Upper lobe of left lung (tissue), 6 donors: ENCODE results near the gene HAP1. TPM values are rescaled to one million over a fixed set of nuclear protein-coding genes. Genes with fewer than 3 reads are reported as not detected.
"Not testable (repeated sequence)": the region's sequence is repeated elsewhere in the genome, so short reads cannot be mapped to it uniquely, and the experiment has no call there.

Experiments used
- ATAC-seq, 2 donors: fragments of 200-7000 bp; cut with Tn5 transposase; one replicate each; pipeline ENCODE4 v1.9.1; 2022; ENCODE audit warnings: mild to moderate bottlenecking in 2 of 2, moderate library complexity in 2 of 2; ENCODE audit not compliant: low FRiP score in 2 of 2
- DNase-seq, 2 donors: peaks; one replicate each; pipeline ENCODE4 v3.0.0-alpha.2; 2019 to 2020
- H3K27ac ChIP-seq, 4 donors: fragments of 200-600 bp; sonication (generic); one replicate each; pipeline ENCODE4 v1.5.1; 2016 to 2019
- H3K27me3 ChIP-seq, 4 donors: fragments of 200-600 bp; sonication (generic); one replicate each; pipeline ENCODE4 v1.5.1; 2017 to 2019
- H3K36me3 ChIP-seq, 4 donors: fragments of 200-600 bp; sonication (generic); one replicate each; pipeline ENCODE4 v1.5.1; 2016 to 2019
- H3K4me1 ChIP-seq, 4 donors: fragments of 200-600 bp; sonication (generic); one replicate each; pipeline ENCODE4 v1.5.1; 2018 to 2019
- H3K4me3 ChIP-seq, 4 donors: fragments of 200-600 bp; sonication (generic); one replicate each; pipeline ENCODE4 v1.5.1; 2017 to 2019; ENCODE audit warnings: mild to moderate bottlenecking in 2 of 4, moderate library complexity in 1 of 4
- H3K9me3 ChIP-seq, 4 donors: fragments of 200-600 bp; sonication (generic); one replicate each; pipeline ENCODE4 v1.5.1; 2018 to 2019
- EP300 ChIP-seq, 4 donors: sonication (generic); formaldehyde crosslinking; IDR thresholded peaks; one replicate each; pipeline ENCODE4 v1.5.1; 2017; ENCODE audit warnings: antibody characterized with exemption in 4 of 4, control low read depth in 2 of 4
- POLR2A ChIP-seq, 4 donors: fragments of 450-650 bp; IDR thresholded peaks; one replicate each; pipeline ENCODE4 v1.5.1; 2016 to 2017; ENCODE audit warnings: antibody characterized with exemption in 4 of 4, mild to moderate bottlenecking in 2 of 4
- POLR2AphosphoS5 ChIP-seq, 2 donors: sonication (generic); formaldehyde crosslinking; IDR thresholded peaks; one replicate each; pipeline ENCODE4 v1.5.1; 2017; ENCODE audit warnings: antibody characterized with exemption in 2 of 2
- WGBS, 2 donors: methylation state at CpG; one replicate each; pipeline ENCODE4 v1.1.5; 2017 to 2018; 5-methylcytosine and 5-hydroxymethylcytosine counted together
- total RNA-seq, 6 donors: library from RNA; depleted of rRNA in 4 of 6; stranded (reverse); fragments of >200 nt in 4 of 6; gene quantifications; one replicate each; pipeline versions ENCODE4 v1.1.0 to v1.2.1, GENCODE V29; 2016 to 2021
- TF ChIP-seq, protein P1 (sequence below), 6 experiments: fragments of 450-650 bp in 4 of 6; fragments of 200-600 bp in 2 of 6; sonication (generic) in 2 of 6; IDR thresholded peaks; one replicate each; pipeline ENCODE4 v1.5.1; 2016 to 2019; ENCODE audit warnings: antibody characterized with exemption in 6 of 6
- donor health status: DM: no; HTN: no; CAD: no; lungs with moderate emphysema.
- donor health status: DM: no; HTN: yes; CAD: no; lungs with severe emphysema.

The HAP1 gene
- total RNA-seq, 6 donors from 2014 or later = 0.14 to 1.0 (median 0.59) TPM; not detected in 2

DNA sequence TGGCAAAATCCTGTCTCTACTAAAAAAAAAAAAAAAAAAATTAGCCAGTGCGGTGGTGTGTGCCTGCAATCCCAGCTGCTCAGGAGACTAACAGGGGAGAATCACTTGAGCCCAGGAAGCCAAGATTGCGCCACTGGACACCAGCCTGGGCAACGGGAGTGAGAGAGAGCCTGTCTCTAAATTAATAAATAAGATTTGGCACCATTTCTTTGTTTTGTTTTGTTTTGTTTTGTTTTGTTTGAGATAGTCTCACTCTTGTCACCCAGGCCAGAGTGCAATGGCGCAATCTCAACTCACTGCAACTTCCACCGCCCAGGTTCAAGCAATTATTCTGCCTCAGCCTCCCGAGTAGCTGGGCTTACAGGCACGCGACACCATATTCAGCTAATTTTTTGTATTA, 31.7 kb downstream of the HAP1 start:
- no peaks in the 10 kb centered on the region for H3K36me3 ChIP-seq
- H3K4me1 ChIP-seq = peaks cover 0 to 2% (median under 1%) of the 10 kb centered on the region in 4 donors
- no peak overlapping the region for H3K4me3 ChIP-seq
- TF ChIP-seq EP300 (IDR thresholded peaks at IDR 0.05) = no peak
- no peak for TF ChIP-seq POLR2A (IDR thresholded peaks at IDR 0.05)
- no peak for TF ChIP-seq POLR2AphosphoS5 (IDR thresholded peaks at IDR 0.05)
- TF ChIP-seq, protein P1, sequence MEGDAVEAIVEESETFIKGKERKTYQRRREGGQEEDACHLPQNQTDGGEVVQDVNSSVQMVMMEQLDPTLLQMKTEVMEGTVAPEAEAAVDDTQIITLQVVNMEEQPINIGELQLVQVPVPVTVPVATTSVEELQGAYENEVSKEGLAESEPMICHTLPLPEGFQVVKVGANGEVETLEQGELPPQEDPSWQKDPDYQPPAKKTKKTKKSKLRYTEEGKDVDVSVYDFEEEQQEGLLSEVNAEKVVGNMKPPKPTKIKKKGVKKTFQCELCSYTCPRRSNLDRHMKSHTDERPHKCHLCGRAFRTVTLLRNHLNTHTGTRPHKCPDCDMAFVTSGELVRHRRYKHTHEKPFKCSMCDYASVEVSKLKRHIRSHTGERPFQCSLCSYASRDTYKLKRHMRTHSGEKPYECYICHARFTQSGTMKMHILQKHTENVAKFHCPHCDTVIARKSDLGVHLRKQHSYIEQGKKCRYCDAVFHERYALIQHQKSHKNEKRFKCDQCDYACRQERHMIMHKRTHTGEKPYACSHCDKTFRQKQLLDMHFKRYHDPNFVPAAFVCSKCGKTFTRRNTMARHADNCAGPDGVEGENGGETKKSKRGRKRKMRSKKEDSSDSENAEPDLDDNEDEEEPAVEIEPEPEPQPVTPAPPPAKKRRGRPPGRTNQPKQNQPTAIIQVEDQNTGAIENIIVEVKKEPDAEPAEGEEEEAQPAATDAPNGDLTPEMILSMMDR (IDR thresholded peaks at IDR 0.05) = no peak
- 72 to 82% methylated on average over 8 of the region's 8 CpGs for WGBS, 2 donors
- no peak for ATAC-seq
- no peak overlapping the region for H3K27ac ChIP-seq
- no peak for DNase-seq
- no peaks in the 10 kb centered on the region for H3K9me3 ChIP-seq
- H3K27me3 ChIP-seq = no peaks in the 10 kb centered on the region

DNA sequence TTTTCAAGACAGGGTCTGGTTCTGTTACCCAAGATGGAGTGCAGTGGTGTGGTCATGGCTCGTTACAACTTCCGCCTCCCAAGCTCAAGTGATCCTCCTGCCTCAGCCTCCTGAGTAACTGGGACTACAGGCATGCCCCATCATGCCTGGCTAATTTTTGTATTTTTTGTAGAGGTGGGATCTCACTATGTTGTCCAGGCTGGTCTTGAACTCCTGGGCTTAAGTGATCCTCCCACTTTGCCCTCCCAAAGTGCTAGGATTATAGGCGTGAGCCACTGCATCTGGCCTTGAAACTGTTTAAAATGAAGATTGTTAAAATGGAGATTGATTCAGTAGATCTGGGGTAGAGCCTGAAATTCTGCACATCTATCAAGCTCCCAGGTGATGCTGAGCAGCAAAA, 33.6 kb downstream of the HAP1 start:
- WGBS, 2 donors = 87 to 98% methylated on average over 3 of the region's 3 CpGs
- DNase-seq, H3K27ac ChIP-seq, ATAC-seq, H3K4me3 ChIP-seq, H3K36me3 ChIP-seq, H3K27me3 ChIP-seq, H3K9me3 ChIP-seq: not testable (repeated sequence)
- H3K4me1 ChIP-seq = peaks cover 14 to 19% (median 17%) of the 10 kb centered on the region in 4 donors

DNA sequence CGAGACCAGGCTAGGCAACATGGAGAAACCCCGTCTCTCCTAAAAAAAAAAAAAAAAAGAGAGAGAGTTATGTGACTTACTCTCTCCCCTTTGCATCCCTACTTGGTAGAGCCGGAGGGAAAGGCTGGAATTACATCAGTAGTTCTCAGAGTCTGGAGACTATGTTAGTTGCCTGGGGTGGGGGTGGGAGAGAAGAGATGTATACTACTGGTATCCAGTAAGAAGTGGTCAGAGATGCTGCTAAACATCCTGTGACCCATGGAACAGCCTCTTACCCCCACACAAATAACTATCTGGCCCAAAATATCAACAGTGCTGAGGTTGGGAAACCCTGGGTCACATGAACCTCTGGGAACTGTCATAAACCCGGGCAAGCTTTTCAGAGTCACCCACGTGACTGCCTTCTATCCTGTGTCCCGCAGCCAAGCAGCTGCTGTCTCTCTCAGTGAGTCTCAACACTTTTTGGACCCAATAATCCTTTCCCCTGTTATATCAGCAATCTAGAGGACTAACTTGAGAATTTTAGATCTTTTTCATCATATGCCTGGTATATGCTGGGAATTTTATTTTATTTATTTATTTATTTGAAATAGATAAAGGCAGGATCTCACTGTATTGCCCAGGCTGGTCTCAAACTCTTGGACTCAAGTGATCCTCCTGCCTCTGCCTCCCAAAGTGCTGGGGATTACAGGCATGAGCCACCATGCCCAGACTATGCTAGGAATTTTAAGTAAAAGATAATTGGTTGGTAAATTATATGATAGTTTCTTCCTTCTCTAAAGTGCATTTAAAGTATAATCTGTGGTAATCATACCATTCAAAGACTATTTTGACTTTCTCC, 37.1 kb downstream of the HAP1 start:
- Histone ChIP-seq H3K9me3 (no peaks in the 10 kb centered on the region), H3K27ac (peak overlapping the region in 3 of 4 donors; percentile 7 to 48 (median 41)), H3K36me3 (peaks cover 15 to 35% (median 28%) of the 10 kb centered on the region in 4 donors), H3K27me3 (no peaks in the 10 kb centered on the region), H3K4me3 (no peak overlapping the region), H3K4me1 (peaks cover 18 to 26% (median 22%) of the 10 kb centered on the region in 4 donors)
- peak in 1 of 4 donors; percentile 21 for TF ChIP-seq EP300 (IDR thresholded peaks at IDR 0.05)
- TF ChIP-seq POLR2AphosphoS5 (IDR thresholded peaks at IDR 0.05) = peak in 1 of 2 donors; percentile 54
- no peak for TF ChIP-seq POLR2A (IDR thresholded peaks at IDR 0.05)
- TF ChIP-seq, protein P1 (IDR thresholded peaks at IDR 0.05) = no peak
- ATAC-seq (peak; percentile 32 to 73), DNase-seq (peak in 1 of 2 donors; percentile 81)
- 38 to 43% methylated on average over 6 of the region's 6 CpGs for WGBS, 2 donors

DNA sequence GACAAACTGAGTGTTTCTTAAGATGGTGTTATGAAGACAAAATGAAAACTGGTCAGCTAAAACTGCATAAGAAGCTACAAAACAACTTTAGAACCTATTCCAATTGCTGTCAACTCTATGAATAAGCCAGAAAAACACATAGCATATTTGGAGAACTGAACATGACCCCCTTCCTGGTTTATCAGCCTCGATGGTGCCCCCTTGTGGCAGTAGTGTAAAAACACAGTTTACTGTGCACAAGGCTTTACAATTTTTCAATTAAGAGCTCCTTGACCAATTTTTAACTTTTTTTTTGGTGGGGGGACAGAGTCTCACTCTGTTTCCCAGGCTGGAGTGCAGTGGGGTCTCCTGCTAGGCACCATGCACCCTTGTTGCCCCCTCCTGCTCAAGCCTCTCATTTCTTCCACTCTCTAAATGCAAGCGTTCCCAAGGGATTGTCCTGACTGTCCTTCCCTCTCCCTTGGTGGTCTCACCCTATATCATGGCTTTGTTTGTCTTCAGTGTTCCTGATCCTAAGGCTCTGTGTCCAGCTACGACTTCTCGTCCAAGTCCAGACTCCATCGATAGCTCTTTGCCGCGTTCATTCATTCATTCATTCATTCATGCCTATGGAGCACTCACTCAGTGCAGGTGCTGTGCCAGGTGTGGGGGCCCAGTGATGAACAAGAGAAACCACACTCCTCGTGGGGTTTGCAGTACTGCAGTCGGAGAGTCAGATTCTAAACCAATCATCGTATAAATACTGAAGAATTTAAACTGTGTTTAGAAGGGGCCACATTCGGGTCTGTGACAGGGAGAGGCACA, 38.3 kb downstream of the HAP1 start:
- WGBS, 2 donors = 50 to 58% methylated on average over 11 of the region's 11 CpGs
- H3K27ac ChIP-seq = peak overlapping the region; percentile 10 to 66 (median 44)
- DNase-seq (peak in 1 of 2 donors; percentile 53), ATAC-seq (peak; percentile 77)
- peaks cover 29 to 38% (median 33%) of the 10 kb centered on the region in 4 donors for H3K4me1 ChIP-seq
- peaks cover 27 to 47% (median 40%) of the 10 kb centered on the region in 4 donors for H3K36me3 ChIP-seq
- H3K9me3 ChIP-seq = no peaks in the 10 kb centered on the region
- TF ChIP-seq POLR2A (IDR thresholded peaks at IDR 0.05) = no peak
- TF ChIP-seq, protein P1 (IDR thresholded peaks at IDR 0.05) = peak; percentile 62 to 77 (median 70)
- H3K27me3 ChIP-seq = no peaks in the 10 kb centered on the region
- no peak overlapping the region for H3K4me3 ChIP-seq

DNA sequence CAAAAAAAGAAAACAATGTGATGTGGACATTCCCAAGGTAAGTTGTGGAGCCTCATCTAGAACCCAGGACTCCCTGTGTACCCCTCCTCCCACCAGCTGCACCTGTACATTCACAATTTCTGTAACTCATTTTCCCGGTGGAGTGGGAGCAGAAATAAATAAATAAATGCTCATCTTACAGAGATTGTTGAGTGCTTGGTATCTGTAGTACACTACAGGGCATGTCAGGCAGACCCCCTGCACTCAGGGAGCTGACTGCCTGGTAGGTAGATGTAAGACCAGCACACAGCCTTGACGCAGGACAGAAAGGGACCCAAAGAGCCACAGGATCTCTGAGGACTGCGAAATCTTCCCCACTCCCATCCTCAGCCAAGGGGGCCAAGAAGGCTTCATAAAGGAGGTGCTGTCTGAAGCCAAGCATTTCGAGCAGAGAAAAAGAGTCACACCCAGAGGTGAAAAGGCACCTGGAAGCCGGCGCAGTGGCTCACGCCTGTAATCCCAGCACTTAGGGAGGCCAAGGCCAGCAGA, 39.2 kb downstream of the HAP1 start:
- peak overlapping the region in 3 of 4 donors; percentile 10 to 66 (median 42) for H3K27ac ChIP-seq
- 76 to 84% methylated on average over 7 of the region's 7 CpGs for WGBS, 2 donors
- DNase-seq = peak in 1 of 2 donors; percentile 48
- no peak for ATAC-seq
- H3K36me3 ChIP-seq = peaks cover 37 to 56% (median 49%) of the 10 kb centered on the region in 4 donors
- no peak overlapping the region for H3K4me3 ChIP-seq
- no peaks in the 10 kb centered on the region for H3K9me3 ChIP-seq
- H3K27me3 ChIP-seq = no peaks in the 10 kb centered on the region
- H3K4me1 ChIP-seq = peaks cover 38 to 47% (median 42%) of the 10 kb centered on the region in 4 donors
- TF ChIP-seq POLR2AphosphoS5 (IDR thresholded peaks at IDR 0.05) = no peak
- no peak for TF ChIP-seq EP300 (IDR thresholded peaks at IDR 0.05)
- TF ChIP-seq, protein P1 (IDR thresholded peaks at IDR 0.05) = no peak
- TF ChIP-seq POLR2A (IDR thresholded peaks at IDR 0.05) = no peak
